ENCODE results near the gene SLC29A3. TPM values are rescaled to one million over a fixed set of nuclear protein-coding genes. Genes with fewer than 3 reads are reported as not detected.

Gene SLC29A3
- total and polyA plus RNA-seq, 2 experiments from 2014 or later, result 10.3 to 12.3 TPM

- ATAC-seq (peak; percentile 7; the same call in 2 of the 3 replicates), DNase-seq (ENCODE audit: low spot score) (no peak)
- no peaks in the 10 kb centered on the region for H3K9me3 Mint-ChIP-seq
- Histone ChIP-seq H3K79me2 (replicated peaks; ENCODE audit: insufficient read depth) (no peaks in the 10 kb centered on the region), H3K27ac (ENCODE audit: low read depth) (peak overlapping the region; percentile 76; the same call in 1 of the 2 replicates), H3K9me2 (ENCODE audit: insufficient read depth) (no peaks in the 10 kb centered on the region), H3K4me3 (peak overlapping the region; percentile 94), H2AFZ (peak overlapping the region; percentile 97), H3K4me2 (peak overlapping the region; percentile 98), H3F3A (replicated peaks; ENCODE audit: low read depth) (0 out of 2 replicates have a peak, but pooled peaks cover 2% of the 10 kb centered on the region), H4K20me1 (replicated peaks; ENCODE audit: insufficient read depth) (no peaks in the 10 kb centered on the region), H3K27me3 (ENCODE audit: insufficient read depth) (no peaks in the 10 kb centered on the region), H3K4me1 (ENCODE audit: insufficient read depth) (peaks cover 5% of the 10 kb centered on the region), H3K36me3 (ENCODE audit: insufficient read depth) (no peaks in the 10 kb centered on the region; the same call in 1 of the 2 replicates)
- H3K27me3 Mint-ChIP-seq (ENCODE audit: insufficient read depth, low read depth, poor library complexity), result peaks cover 8% of the 10 kb centered on the region
- H3K4me3 Mint-ChIP-seq, result peak overlapping the region; percentile 95
- H3K27ac Mint-ChIP-seq, result no peak overlapping the region
- no peak for TF ChIP-seq ETS1 (IDR thresholded peaks at IDR 0.05)
- TF ChIP-seq ZNF331 (CRISPR knock-in tag; IDR thresholded peaks at IDR 0.05; ENCODE audit: low read depth), result no peak
- no peak for TF ChIP-seq CTCF (conservative IDR thresholded peaks at IDR 0.05; ENCODE audit: low read depth in 2 of 2)
- no peak for TF ChIP-seq ZNF114 (CRISPR knock-in tag; IDR thresholded peaks at IDR 0.05)
- no peak for TF ChIP-seq CREB1 (CRISPR knock-in tag; IDR thresholded peaks at IDR 0.05; ENCODE audit: low read depth)
- no peak for TF ChIP-seq EZH2phosphoT487 (IDR thresholded peaks at IDR 0.05; ENCODE audit: unreplicated experiment)
- no peak for TF ChIP-seq REST (IDR thresholded peaks at IDR 0.05; ENCODE audit: unreplicated experiment)
- no peak for TF ChIP-seq NANOG (IDR thresholded peaks at IDR 0.05; ENCODE audit: borderline replicate concordance)
- no peak for TF ChIP-seq JUNB (IDR thresholded peaks at IDR 0.05; ENCODE audit: unreplicated experiment)
- H3K4me1 Mint-ChIP-seq, result peaks cover 15% of the 10 kb centered on the region; the same call in 2 of the 3 replicates
- peaks cover 19% of the 10 kb centered on the region for H3K36me3 Mint-ChIP-seq (ENCODE audit: low read depth)
Observed at GRCh38 chr10:71319800-71320392, 837 bp downstream of the SLC29A3 start.

Measured in GM23338 (cell line).